ENCODE results near the gene AMHR2. TPM values are rescaled to one million over a fixed set of nuclear protein-coding genes. Genes with fewer than 3 reads are reported as not detected.
"Not testable (repeated sequence)": the region's sequence is repeated elsewhere in the genome, so short reads cannot be mapped to it uniquely, and the experiment has no call there.

AMHR2 gene
- total RNA-seq, 2 donors from 2014 or later, result not detected

DNA sequence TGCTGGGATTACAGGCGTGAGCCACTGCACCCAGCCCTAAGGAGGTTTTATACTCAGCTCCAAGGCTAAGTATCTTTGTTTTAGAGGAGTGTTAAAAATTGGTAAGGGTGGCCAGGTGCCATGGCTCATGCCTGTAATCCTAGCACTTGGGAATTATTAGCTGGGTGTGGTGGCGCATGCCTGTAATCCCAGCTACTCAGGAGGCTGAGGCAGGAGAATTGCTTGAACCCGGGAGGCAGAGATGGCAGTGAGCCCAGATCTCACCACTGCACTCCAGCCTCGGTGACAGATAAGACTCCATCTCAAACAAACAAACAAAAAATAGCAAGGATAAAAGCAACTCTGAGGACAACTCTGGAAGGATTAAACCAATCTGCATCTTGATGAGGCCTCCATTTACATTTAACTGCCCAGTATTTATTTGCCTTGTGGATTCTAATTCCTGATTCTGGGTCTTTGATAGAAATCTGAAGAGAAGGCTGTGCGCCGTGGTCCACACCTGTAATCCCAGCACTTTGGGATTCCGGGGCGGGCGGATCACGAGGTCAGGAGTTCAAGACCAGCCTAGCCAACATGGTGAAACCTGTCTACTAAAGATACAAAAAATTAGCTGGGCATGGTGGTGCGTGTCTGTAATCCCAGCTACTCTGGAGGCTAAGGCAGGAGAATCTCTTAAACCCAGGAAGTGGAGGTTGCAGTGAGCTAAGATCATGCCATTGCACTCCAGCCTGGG is 21.1 kb downstream of the AMHR2 start:
- peak in 1 of 2 donors; percentile 38 for DNase-seq
- peak; percentile 10 for ATAC-seq
- intact Hi-C loops (cut with DNase I, micrococcal nuclease), result not testable (repeated sequence)

DNA sequence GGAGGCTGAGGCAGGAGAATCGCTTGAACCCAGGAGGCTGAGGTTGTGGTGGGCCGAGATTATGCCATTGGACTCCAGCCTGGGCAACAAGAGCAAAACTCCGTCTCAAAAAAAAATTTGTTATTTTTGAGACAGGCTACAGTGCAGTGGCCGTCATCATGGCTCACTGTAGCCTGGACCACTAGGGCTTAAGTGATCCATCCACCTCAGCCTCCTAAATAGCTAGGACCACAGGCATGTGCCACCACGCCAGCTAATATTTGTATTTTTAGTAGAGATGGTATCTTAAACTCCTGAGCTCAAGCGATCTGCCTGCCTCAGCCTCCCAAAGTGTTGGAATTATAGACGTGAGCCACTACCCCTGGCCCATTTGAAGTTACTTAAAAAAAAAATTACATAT is 27.3 kb downstream of the AMHR2 start:
- intact Hi-C loops (cut with DNase I, micrococcal nuclease), result no loop called here
- DNase-seq, result no peak
- no peak for ATAC-seq

DNA sequence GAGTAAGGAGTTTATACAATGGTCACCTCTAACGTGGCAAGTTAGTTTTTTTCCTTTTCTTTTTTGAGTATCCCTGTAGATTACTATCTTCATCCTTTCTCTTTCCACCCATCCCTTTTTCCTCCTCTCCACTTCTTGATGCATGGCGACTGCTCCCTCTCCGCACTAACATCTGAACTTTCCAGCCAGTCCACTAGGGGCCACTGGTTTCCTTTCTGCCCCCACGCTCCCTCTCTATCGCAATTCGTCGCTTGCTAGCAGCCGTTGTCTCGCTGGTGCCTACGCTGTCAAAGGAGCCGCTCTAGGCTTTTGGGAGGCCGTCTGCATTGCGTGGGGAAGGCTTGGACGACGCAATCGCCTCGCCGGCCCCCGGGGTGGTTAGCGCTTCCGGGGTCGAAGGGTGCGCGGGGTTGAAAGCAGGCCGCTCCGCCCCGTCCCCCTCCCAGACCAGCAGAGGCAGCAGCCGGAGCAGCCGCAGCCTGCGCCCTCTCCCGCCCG is 28.1 kb downstream of the AMHR2 start, which contains the start of gene PCBP2:
Gene PCBP2 (plus strand): TSS at position 442 of the 498 bp plus-strand sequence. CDS start 2,699 bp downstream, outside the sequence.
- intact Hi-C loops (cut with DNase I, micrococcal nuclease), result no loop called here
- ATAC-seq (peak; percentile 91), DNase-seq (peak; percentile 96 to 99)

DNA sequence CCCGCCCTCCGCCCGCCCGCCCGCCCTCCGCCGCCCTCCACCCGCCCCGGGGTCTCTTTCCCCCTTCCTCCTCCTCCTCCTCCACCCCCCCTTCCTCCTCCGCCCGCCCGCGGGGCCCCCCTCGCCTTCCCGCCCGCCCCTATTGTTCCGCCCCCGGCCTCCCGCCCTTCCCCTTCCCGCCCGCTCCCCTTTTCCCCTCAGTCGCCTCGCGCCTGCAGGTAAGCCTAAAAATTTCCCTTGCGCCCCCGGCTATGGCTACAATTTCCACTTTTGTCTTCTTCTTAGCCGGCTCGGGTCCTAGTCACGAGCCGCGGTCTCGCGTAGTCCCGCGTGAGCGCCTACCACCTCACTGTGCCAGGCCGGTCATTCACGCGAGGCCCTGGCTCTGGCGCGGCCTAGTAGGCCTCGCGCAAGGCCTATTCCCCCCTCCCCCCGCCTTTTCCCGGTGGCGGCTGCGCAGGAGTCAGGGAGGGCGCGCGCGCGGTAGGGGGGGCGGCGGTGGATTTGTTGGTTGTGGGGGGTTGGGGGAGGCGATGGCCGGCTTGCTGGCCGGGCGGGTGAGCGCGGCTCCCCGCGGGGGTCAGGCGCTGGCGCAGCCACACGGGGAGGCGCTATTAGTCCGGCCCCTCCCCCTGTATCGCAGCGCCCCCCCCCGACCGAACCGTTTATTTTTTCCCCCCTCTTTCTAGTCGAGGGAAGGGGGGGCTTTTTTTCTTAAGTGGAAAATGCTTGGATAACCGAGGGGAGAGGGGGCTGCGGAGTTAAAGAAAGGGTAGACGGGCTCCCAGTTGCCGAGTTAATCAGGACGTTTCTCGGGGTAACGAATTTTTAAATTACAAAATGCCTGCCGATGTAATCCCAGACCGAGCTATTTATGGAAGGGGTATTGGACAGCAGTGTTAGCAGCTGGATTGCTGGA is 28.8 kb downstream of the AMHR2 start:
- peak; percentile 87 to 88 for DNase-seq
- ATAC-seq, result peak; percentile 65
- intact Hi-C loops (cut with DNase I, micrococcal nuclease), result no loop called here

DNA sequence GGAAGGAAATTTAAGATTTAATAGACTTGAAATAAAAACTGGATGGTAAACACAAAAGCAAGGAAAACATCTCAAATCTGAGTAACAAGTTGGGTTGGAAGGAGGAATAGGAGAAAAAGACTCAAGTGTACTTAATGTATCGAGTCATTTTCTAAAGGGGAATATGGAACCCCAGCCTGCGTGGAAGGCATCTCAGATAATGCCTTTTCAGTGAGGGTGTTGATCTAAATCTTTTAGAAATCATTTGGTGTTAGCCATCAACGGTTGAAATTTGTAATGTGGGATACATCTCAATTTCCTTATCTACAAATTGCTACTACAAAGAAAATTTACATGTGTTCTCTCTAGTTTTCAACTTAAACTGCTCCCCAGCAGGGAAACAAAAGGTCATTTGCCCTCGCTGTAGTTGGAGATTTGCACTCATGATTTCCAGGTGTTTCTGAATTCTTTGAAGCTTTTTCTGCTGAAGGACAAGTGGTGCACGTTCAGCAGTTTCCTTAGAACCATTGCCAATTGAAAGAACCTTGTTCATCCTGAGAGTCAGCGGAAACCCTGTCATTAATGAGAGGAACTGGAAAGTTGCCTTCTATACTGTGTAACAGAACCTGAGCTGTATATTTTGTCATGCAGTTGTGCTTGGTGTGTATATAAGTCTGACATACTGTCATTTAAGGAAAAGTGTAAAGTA is 30.4 kb downstream of the AMHR2 start:
- intact Hi-C loops (cut with DNase I, micrococcal nuclease), result no loop called here
- DNase-seq, result no peak
- no peak for ATAC-seq

DNA sequence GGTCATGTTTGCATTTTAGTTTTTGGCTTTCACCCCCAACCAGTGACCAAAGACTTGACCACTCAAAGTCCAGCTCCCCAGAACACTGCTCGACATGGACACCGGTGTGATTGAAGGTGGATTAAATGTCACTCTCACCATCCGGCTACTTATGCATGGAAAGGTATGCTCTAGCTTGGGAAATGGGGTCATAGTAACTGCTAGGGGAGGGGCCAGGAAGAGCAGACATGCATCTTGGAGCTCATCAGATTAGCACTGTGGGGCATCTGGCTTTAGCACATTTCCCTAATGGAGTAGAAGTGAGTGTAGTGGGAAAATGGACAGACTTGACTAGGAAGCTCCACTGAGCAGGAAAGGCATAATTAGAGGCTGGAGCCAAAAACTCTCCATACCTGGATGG is 31.1 kb downstream of the AMHR2 start:
- intact Hi-C loops (cut with DNase I, micrococcal nuclease), result no loop called here
- ATAC-seq (no peak), DNase-seq (no peak)

DNA sequence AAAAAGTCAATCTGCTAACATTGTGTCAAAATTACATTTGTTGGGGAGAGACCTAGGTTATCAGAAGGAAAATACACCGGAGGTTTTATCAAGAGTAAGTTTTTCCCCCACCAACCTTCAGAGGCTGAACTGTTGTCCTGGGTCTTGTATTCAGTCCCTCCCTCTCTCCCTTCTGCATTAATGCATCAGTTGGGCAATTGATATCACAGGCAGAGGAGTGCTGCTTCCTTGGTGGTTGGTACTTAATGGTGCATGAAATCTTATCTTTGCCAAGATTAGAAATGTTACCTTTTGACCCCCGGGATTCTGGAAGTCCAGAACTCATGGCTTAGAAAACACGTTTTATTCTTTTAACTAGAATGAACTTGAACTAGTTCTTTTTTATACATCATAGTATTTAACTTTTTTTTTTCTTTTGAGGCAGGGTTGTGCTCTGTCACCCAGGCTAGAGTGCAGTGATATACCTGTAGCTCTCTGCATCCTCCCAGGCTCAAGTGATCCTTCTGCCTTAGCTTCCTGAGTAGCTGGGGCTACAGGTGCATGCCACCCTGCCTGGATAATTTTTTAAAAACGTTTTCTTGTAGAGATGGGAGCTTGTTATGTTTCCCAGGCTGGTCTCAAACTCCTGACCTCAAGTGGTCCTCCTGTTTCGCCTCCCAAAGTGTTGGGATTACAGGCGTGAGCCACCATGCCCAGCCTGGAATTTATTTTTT is 33.2 kb downstream of the AMHR2 start:
- intact Hi-C loops (cut with DNase I, micrococcal nuclease), result no loop called here
- ATAC-seq (no peak), DNase-seq (no peak)

DNA sequence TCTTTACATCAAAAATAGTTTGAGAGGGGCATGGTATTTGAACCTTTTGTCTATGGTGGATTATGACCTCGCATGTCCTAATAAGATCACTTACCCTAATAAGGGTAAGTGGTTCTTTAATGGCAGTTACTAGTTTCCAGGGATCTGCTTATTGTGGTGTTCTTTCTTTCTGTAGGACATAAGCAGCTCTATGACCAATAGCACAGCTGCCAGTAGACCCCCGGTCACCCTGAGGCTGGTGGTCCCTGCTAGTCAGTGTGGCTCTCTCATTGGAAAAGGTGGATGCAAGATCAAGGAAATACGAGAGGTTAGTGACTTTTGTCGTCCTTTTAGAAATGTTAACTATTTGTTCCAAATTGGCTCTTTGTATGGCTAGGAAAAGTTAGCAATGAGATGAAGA is 35.4 kb downstream of the AMHR2 start:
- intact Hi-C loops (cut with DNase I, micrococcal nuclease), result no loop called here
- DNase-seq (no peak), ATAC-seq (no peak)

DNA sequence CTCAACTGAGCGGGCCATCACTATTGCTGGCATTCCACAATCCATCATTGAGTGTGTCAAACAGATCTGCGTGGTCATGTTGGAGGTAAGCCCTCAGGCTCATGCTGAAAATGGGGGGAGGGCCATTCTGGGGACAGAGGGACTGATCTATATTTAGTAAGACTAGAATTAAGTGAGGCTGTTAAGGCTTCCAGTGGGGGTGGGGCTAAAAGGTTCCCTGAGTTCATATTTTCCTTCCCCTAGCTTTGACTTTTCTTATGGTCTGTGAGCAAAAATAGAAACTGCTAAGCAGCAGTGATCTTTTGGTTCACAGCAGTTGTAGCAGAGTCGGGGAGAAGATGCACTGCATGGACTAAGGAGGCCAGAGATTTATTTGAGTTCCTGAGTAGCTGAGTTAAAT is 37.4 kb downstream of the AMHR2 start:
- intact Hi-C loops (cut with DNase I, micrococcal nuclease), result loop anchor here in 1 of 2 donors (10.0 kb wide), 1 partner anchor 64 kb away; no protein-coding TSS in a partner anchor
- ATAC-seq, result no peak
- DNase-seq, result no peak

DNA sequence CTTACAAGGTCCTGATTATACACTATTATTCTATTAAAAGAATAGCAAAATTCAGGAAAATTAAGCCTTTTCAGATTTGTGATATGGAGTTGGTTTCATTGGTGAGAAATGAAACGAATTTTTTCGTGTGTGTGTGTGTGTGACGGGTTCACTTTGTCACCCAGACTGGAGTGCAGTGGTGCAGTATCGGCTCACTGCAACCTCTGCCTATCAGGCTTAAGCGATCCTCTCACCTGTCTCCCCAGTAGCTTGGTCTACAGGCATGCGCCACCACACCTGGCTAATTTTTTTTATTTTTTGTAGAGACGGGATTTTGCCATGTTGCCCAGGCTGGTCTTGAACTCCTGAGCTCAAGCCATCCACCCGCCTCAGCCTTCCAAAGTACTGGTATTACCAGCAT is 37.9 kb downstream of the AMHR2 start:
- intact Hi-C loops (cut with DNase I, micrococcal nuclease), result loop anchor here in 1 of 2 donors (10.0 kb wide), 1 partner anchor 63 kb away; no protein-coding TSS in a partner anchor
- DNase-seq (no peak), ATAC-seq (no peak)

DNA sequence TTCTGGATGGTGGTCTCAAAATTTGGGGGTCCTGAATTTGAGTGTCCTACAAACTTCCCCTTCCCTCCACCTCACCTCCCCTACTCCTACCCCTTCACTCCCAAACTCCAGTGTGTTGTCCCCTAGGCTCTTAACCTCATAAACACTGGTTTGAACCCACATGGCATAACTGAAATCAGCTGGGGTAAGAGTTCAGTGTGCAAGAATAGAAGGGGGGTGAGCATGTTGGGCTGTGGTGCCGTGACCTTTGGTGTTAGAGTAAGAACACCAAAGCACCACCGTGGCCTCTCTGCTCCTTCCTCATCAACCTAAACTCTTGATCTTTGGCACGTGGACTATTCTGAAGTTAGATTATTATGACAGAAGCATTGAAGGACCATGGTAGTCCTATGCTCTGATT is 39.3 kb downstream of the AMHR2 start:
- ATAC-seq, result no peak
- intact Hi-C loops (cut with DNase I, micrococcal nuclease), result loop anchor here in 1 of 2 donors (10.0 kb wide), 1 partner anchor 62 kb away; no protein-coding TSS in a partner anchor
- DNase-seq, result no peak

DNA sequence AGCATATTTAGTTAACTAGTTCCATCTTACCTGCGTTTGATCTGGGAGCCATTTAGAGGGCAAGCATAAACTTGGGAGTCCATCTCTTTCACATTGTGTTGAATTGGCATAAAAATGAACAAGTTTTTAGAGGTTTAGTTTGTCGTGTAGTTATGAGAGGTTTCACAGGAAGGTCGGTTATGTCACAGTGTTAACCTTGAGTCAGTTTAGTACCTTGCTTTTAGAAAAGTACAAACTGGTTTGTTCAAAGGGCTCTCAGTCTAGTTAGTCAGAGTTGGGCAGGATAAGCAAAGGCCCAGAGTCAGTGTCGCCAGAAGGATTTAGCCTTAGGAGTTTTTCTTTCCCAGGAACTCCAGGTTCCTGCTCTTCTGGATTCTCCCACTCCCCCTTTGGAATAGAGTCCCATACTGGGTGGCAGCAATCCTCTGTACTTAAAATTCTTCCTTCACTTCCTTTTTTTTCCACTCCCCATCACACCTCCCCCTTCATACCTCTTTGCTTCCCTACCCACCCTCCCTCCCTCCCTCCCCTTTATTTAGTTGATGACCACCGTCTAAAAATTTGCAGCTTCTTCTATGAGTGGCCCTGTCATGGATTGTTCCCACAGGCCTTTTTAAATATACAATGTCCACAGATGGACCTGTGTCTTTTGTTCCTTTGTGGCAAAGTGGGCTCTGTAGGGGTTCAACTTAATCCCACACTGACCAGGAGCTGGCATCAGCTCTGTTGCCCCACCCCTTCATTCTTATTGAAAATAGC is 40.3 kb downstream of the AMHR2 start:
- intact Hi-C loops (cut with DNase I, micrococcal nuclease), result loop anchor here in 1 of 2 donors (10.0 kb wide), 1 partner anchor 61 kb away; no protein-coding TSS in a partner anchor
- DNase-seq (no peak), ATAC-seq (no peak)

DNA sequence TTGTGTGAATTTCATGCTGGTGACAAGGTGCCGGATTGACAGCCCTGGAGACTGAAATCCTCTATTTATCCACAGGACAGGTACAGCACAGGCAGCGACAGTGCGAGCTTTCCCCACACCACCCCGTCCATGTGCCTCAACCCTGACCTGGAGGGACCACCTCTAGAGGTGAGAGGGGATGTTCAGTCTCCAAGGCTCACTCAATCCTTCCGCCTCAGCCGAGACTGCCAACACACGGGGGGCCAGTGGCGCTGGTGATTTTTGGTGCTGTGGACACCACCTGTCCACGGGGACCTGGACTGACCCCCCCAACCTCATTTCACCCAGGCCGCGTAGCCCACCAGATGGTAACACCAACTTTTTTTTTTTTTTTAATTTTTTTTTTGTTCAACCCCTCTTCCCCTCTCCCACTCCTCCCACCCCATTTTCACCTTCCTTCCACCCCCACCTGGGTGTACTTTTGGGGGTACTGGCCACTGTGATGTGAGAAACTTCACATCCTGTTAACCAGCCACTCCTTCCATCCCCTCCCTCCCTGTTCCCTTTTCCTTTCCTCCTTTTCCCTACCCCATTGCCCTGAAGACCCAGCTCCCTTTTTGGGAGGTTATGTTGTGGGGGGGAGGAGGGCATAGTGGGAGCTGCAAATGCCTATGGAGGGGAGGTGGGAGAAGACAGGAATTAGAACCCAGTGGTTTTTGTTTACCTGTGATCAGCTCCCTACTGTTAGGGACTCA is 41.2 kb downstream of the AMHR2 start:
- intact Hi-C loops (cut with DNase I, micrococcal nuclease), result loop anchor here in 1 of 2 donors (10.0 kb wide), 1 partner anchor 60 kb away; no protein-coding TSS in a partner anchor
- no peak for ATAC-seq
- no peak for DNase-seq

DNA sequence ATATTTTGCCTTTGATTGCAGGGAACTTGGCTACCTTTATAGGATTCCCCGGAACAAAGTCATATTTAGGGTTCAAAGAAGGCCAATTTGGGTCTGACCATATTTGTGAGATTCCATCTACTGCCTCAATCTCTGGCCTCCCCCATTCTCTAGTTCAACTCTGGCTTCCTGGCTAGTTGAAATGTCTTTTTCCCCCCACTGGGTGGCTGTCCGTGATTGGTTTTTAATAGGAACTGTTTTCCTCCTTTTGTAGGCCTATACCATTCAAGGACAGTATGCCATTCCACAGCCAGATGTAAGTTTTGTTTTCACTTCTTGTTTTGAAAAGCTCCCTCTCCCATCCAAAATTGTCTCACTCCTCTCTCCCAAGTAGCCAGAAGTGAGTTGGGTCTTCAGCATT is 42.0 kb downstream of the AMHR2 start:
- no peak for ATAC-seq

DNA sequence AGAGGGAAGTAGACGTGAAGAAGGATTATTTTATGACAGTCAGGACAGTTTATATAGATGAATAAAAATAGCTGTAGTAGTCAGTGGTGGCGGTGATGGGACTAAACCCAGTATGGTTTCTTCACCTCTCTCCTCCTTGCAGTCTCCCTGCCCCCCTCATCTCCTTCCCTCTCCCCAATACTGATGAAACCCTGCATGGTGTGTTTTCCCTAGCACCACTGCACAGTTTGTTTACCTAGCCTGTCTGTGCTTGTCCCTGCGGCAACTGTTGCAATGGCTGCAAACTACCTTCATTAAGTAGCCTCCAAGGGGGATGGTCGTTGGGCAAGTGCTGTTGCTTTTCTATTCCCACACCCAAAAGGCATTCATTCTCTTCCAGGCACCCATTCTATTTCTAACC is 43.0 kb downstream of the AMHR2 start:
- ATAC-seq (no peak), DNase-seq (no peak)
- intact Hi-C loops (cut with DNase I, micrococcal nuclease), result loop anchor here in 1 of 2 donors (10.0 kb wide), 1 partner anchor 58 kb away; no protein-coding TSS in a partner anchor

More for the DNA sequence above, 42.0 kb downstream of the AMHR2 start:
- intact Hi-C loops (cut with DNase I, micrococcal nuclease), result loop anchor here in 1 of 2 donors (10.0 kb wide), 1 partner anchor 59 kb away; no protein-coding TSS in a partner anchor
- DNase-seq, result no peak

DNA sequence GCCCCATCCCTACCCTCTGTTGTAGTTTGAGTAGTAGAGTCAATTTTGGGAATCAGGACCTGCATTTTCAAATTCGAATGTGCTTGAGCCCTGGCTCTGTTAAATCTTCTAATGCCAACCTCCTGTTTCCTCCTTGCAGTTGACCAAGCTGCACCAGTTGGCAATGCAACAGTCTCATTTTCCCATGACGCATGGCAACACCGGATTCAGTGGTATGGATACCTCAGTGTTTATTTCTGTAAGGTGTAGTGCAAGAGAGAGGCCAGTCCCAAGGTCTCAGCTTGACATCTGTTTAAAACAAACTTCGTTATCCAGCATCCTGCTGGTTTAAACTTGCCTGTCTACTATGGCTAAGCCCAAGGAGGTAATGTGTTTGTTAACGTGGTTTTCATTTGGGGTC is 43.4 kb downstream of the AMHR2 start:
- no peak for ATAC-seq
- intact Hi-C loops (cut with DNase I, micrococcal nuclease), result loop anchor here in 1 of 2 donors (10.0 kb wide), 1 partner anchor 58 kb away; no protein-coding TSS in a partner anchor
- no peak for DNase-seq
